NCI-H526 treated with DMSO at 0.1 percent for 48 hours (cell line): ENCODE data around the gene LBR.
"Not testable (repeated sequence)": the region's sequence is repeated elsewhere in the genome, so short reads cannot be mapped to it uniquely, and the experiment has no call there.

ENCODE experiments used
- DNase-seq: peaks from one replicate; lab custom pipeline; 2025; lab: John Stamatoyannopoulos, UW

LBR gene

GRCh38 chr1:225427235-225428067, at the start of gene LBR:
Gene LBR, minus strand, starts transcription at chr1:225428038. Its CDS starts 3,963 bp downstream, at chr1:225424075.
- no peak for DNase-seq

GRCh38 chr1:225477296-225477911, 49.6 kb upstream of the LBR start:
- no peak for DNase-seq

GRCh38 chr1:225476538-225476988, 48.7 kb upstream of the LBR start:
- DNase-seq = no peak

- no peak for DNase-seq
Measured at GRCh38 chr1:225476100-225476511, 48.3 kb upstream of the LBR start.

- peak; percentile 23 for DNase-seq
Measured at GRCh38 chr1:225474986-225475820, 47.4 kb upstream of the LBR start.

GRCh38 chr1:225474439-225474985, 46.7 kb upstream of the LBR start:
- DNase-seq = no peak

GRCh38 chr1:225473676-225474438, 46.0 kb upstream of the LBR start:
- DNase-seq = not testable (repeated sequence)

GRCh38 chr1:225473266-225473665, 45.4 kb upstream of the LBR start:
- DNase-seq = not testable (repeated sequence)

- no peak for DNase-seq
Measured at GRCh38 chr1:225471453-225472301, 43.8 kb upstream of the LBR start.

GRCh38 chr1:225471109-225471452, 43.2 kb upstream of the LBR start:
- no peak for DNase-seq

- no peak for DNase-seq
Measured at GRCh38 chr1:225470211-225471108, 42.6 kb upstream of the LBR start.

GRCh38 chr1:225469051-225469450, 41.2 kb upstream of the LBR start:
- no peak for DNase-seq

GRCh38 chr1:225468270-225469020, 40.6 kb upstream of the LBR start:
- DNase-seq = no peak

- DNase-seq = no peak
Measured at GRCh38 chr1:225467193-225468020, 39.6 kb upstream of the LBR start.

GRCh38 chr1:225466848-225467192, 39.0 kb upstream of the LBR start:
- DNase-seq = no peak

GRCh38 chr1:225465793-225466517, 38.1 kb upstream of the LBR start:
- DNase-seq = no peak
